Fibroblast of skin of scalp (primary cell): ENCODE results near the gene ZNF732. TPM values are rescaled to one million over a fixed set of nuclear protein-coding genes. Genes with fewer than 3 reads are reported as not detected.
"Not testable (repeated sequence)": the region's sequence is repeated elsewhere in the genome, so short reads cannot be mapped to it uniquely, and the experiment has no call there.

Experiments
- DNase-seq: peaks from one replicate; pipeline ENCODE4 v3.0.0-alpha.2; 2013
- polyA plus RNA-seq, 2 experiments: library from polyadenylated mRNA; unstranded; fragments of 120-200 nt; gene quantifications; one replicate each; pipeline ENCODE4 v1.2.1, GENCODE V29; 2013; ENCODE audit not compliant: insufficient read length in 2 of 2

ZNF732 gene
- polyA plus RNA-seq (2013, experiment 1 of 2; ENCODE audit: insufficient read length): 0.18 TPM
- polyA plus RNA-seq (2013, experiment 2 of 2; ENCODE audit: insufficient read length): 0.18 TPM

DNA sequence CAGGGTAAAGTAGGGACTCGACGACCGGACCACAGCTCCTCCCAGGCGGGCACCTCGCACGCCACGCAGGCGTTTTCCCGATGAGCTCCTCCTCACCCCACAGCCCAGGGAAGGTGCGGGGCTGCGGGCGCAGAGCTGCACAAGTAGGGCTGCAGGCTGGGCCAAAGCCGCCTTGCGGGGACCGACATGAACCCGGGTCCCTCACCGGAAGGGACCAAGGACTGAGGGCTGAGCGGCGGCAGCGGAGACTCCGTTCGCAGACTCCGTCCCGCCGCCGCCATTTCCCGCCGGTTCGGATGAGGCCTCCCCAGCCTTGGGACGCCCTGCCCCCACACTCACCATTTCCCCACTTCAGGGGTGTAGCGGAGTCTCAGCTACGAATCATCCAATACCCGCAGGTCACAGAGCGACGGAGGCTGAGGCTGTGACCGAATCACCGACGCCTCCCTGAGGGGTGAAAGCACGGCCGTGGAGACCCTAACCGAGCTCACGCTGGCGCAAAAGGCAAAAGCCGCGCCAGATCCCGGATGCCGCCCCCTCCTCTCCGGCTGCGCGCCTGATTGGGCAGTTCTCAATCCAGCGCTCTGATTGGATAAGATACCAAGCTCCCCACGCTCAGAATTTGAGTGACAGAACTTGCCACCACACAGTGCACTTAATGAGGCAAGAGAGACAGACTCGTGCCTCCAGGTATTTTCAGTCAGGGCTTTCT lies at the start of gene ZNF732:
ZNF732 (minus strand) TSS at position 506 of the 712 bp plus-strand sequence; CDS start at position 342, 164 bp downstream.
- peak; percentile 73 for DNase-seq

DNA sequence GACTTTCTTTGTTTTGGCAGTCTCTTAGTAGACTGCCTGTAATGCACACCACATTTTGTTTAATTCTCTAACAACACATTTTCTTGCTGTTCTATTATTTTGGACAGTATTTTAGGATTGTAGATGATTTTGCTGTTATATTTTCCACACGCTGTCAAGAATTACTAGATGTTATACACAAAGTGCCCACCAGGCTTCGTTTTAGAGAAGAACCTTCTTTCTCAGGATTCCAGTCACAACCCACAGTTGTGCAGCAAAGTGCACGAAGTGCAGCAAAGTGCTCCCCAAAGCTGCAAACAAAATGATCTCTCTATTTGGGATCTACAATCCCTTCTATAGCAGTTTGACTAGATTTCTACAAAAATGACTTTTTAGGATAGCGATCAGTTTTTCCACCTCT lies 34.7 kb upstream of the ZNF732 start:
- DNase-seq: no peak

GRCh38 chr4:338759-339097 lies 33.5 kb upstream of the ZNF732 start:
- no peak for DNase-seq

DNA sequence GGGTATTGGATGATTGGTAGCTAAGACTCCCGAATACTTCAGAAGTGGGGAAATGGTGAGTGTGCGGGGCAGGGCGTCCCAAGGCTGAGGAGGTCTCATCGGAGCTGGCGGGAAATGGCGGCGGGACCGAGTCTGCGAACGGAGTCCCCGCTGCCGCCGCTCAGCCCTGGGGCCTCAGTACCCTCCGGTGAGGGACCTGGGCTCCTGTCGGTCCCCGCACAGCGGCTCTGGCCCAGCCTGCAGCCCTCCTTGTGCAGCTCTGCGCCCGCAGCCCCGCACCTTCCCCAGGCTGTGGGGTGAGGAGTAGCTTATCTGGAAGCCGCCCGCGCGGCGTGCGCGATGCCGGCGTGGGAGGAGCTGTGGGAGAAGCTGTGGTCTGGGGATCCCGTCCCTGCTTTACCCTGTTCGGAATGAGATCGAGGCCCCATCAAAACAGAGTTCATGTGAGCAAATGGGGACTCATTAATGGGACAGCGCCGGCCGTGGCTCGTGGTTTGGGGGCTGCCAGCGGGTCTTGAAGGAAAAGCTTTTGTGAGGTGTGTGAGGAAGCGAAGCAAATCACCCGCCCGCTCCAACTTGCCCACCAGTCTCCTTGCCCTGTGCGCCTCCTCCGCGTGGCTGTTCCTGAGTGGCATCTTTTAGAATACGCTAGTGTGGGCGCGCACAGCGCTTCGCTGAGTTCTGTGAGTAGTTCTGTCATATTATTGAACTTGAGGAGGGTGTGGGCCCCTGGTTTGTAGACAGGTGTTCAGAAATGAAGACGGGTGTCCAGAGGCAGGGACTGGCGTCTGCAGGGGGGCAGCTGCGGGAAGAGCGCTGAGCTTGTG lies 32.9 kb upstream of the ZNF732 start:
- DNase-seq: peak; percentile 19

DNA sequence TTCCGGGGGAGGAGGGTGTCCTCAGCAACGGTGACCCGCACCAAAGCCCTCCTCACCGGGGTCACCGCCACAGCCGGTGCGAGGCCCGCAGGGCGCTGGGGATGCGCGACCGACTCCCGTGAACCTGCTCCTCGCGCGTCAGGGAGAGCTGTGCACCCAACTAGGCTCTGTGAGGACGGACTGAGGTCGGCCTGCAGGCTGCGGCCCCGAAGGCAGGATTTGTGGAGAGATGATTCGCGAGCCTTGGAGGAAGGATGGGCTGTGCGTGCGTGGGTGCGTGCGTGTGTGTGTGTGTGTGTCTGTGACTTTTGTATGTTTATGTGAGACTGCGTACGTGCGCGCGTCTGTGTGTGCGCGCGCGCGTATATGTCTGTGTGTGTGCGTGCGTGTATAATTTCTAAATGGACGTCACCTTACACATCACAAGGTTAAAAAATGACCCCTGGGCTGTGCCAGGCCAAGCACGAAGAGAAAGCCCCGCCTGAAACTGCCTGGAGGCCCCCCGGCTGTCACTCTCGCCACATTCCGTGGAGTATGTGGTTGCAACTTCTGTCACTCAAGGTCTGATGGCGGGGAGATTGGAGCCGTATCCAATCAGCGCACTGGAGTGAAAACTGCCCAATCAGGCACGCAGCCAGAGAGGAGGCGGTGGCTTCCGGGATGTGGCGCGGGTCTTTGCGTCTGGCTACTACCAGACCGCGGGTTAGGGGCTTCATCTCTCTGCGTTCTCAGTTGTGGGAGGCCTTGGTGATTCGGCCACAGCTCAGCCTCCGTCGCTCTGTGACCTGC lies 32.1 kb upstream of the ZNF732 start, which contains the start of gene ZNF141:
ZNF141 (plus strand) TSS at position 672 of the 789 bp plus-strand sequence. CDS start 170 bp downstream, outside the sequence.
- peak; percentile 98 for DNase-seq

DNA sequence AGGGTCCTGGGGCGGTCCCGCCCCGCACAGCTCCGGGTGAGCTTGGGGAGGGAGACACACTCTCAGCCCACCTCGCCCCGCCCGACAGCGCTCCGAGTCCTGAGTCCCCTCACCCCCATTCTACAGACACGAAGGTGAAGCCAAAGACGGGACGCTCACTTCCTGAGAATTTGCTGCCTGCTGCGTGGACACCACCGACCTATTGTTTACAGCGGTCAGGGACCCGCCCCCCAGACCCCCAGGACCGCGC lies 31.5 kb upstream of the ZNF732 start:
- no peak for DNase-seq

DNA sequence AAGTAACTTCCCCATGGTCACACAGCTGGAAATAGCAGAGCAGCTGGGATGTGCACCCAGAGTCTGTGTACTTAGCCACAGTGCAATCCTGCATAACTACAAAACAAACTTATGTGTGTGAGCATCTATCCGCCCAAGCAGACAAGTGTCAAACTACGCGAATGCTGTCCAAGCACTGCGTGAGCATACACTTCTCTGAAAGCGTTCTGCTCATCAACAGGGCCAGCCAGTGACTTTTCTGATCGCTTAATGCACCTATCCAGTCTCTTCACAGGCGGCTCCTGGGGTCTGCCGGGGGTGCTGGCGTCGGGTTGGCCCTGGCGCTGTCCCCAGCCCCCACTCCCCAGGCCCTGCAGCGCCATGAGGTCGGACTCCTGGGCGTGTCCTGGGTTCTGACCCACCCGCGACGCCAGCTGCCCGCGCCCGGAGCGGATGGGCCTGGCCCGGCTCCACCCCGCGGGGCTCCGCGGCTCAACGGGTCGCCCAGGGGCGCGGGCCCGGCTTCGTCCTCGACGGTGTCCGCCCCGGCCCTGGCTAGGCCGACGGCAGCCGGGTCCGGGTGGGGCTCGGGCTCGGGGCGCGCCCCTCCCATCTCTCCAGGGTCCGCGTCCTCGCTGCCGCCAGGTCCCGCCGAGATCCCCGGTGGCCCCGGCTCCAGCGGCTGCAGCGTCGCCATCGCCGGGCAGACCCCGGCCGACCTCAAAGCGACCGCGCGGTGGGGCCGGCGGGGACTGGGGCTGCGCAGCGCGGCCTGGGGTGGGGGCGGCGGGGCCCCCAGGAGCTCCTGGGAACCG lies 31.0 kb upstream of the ZNF732 start:
- no peak for DNase-seq

DNA sequence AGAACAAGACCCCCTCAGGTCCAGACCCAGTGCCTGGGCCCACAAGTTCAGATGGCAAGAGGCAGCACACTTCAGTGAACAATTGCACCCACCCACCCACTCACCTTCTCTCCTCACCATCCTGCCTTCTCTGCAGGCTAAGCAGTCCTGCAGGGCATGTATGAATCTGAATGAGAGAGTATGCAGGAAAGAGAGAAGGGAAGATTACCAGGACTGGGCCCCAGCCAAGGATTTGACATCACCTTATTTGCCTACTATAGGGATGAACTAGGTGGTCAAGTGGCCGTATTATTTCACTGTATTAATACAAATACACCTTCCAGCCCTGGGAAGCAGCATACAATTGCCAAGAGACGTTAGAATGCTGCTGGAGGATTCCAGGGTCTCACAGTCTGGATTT lies 30.2 kb upstream of the ZNF732 start:
- DNase-seq: no peak

- DNase-seq: no peak
Observed at GRCh38 chr4:328729-329128, 23.5 kb upstream of the ZNF732 start.

- no peak for DNase-seq
Observed at GRCh38 chr4:314296-314903, 9.1 kb upstream of the ZNF732 start.

GRCh38 chr4:309807-310206 lies 4.5 kb upstream of the ZNF732 start:
- DNase-seq: no peak

DNA sequence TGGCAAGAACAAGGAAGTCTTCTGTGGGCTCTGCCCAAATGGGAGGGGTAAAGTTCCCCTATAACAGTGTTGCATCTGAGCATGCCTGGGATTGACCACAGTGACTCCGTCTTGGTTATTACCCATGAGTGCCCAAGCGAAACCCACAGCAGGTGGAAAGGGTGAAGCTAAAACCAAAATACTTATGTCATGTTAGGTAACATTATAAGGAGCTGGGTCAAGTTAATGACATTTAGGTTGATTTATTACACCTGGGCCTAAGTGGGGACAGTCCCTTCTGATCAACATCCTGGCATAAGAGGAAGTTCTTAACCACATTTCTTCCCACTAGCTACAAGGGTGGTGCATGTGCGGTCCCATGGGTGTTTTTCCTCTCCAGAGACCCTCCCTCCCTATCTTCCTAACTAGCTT lies 1.3 kb upstream of the ZNF732 start:
- DNase-seq: no peak

DNA sequence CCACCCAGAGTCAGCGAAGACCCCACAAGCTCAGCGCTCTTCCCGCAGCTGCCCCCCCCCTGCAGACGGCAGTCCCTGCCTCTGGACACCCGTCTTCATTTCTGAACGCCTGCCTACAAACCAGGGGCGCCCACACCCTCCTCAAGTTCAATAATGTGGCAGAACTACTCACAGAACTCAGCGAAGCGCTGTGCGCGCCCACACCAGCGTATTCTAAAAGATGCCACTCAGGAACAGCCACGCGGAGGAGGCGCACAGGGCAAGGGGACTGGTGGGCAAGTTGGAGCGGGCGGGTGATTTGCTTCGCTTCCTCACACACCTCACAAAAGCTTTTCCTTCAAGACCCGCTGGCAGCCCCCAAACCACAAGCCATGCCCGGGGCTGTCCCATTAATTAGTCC lies 758 bp downstream of the ZNF732 start:
- DNase-seq: not testable (repeated sequence)

GRCh38 chr4:302381-302780 lies 2.9 kb downstream of the ZNF732 start:
- DNase-seq: no peak

DNA sequence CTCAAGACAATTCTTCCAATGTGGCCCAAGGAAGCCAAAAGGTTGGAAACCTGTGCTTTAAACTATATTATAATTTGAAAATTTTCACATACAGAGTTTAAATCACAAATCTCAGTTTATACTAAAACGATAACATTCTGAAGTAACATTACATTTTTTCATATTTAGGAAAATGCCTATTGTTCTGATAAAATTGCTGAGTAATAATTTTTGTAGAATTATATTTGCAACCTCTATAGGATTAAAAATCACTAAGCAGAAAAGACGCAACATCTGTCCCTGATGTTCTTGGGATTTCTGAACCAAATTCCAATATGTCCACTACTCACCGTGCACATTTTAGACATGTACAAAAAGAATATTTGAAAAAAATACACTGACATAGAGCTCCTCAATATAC lies 10.5 kb downstream of the ZNF732 start:
- no peak for DNase-seq

DNA sequence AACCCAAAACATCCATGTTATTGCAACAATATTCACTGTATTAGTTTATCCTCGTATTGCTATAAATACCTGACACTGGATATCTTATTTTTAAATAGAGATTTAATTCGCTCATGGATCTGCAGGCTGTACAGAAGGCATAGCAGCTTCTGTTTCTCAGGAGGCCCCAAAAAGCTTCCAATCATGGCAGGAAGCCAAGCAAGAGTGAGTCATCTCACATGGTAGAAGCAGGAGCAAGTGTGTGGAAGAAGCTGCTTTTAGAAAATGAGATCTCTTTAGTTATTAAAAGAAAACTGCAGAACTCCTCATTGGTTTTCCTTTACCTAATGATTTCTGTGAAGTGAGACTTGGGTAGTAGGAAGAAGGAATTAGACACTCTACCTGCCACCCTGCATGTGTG lies 16.4 kb downstream of the ZNF732 start:
- DNase-seq: no peak

DNA sequence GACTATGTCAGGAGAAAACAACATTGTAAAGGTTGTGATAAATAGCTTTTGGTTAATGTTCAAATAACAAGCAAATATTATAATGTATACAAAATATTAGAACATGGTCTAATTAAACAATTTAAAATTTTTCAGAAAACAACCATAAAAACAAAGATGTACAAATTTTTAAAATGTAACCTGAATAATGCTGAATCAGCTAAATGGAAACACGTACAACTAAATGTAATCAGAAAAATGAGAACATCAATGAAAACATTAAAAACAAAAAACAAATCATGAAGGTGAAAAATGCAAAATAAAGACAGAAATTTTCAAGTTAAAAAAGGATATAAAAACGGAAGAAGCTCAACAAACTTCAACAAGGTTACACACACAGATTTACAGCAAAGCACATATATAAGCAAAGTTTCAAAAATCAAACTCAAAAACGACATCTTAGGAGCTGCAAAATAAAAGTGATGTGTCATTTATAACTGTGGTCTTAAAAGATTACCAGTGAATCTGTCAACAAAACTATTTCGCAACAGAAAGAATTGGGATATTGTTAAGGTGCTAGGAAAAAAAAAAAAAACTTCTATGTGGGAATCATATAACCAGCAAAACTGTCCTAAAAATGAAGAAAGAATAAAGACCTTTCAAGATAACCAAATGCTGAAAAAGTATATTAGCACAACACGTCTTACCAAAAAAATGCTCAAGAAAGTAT lies 31.8 kb downstream of the ZNF732 start:
- DNase-seq: no peak

- no peak for DNase-seq
Observed at GRCh38 chr4:271492-272103, 33.7 kb downstream of the ZNF732 start.

- not testable (repeated sequence) for DNase-seq
Observed at GRCh38 chr4:259240-259639, 46.0 kb downstream of the ZNF732 start.

DNA sequence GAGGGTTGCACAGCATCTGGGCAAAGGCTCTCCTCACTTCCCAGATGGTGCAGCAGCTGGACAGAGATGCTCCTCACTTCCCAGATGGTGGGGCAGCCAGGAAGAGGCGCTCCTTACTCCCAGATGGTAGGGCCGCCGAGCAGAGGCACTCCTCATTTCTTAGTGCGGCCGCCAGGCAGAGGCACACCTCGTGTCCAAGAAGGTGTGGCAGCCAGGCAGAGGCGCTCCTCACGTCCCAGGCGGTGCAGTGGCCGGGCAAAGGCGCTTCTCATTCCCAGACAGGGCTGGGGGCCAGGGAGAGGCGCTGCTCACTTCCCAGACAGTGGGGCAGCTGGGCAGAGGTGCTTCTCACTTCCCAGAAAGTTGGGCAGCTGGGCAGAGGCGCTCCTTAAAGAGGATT lies 48.8 kb downstream of the ZNF732 start:
- DNase-seq: no peak
